IMR-90 (cell line): ENCODE results near the gene CABP1. TPM values are rescaled to one million over a fixed set of nuclear protein-coding genes. Genes with fewer than 3 reads are reported as not detected.
"Not testable (repeated sequence)": the region's sequence is repeated elsewhere in the genome, so short reads cannot be mapped to it uniquely, and the experiment has no call there.

ENCODE experiments used
- ATAC-seq: fragments of 200-7000 bp; cut with Tn5 transposase; 2 replicates; pipeline ENCODE4 v1.9.1; 2020; ENCODE audit warnings: low read depth, mild to moderate bottlenecking, moderate library complexity
- BruUV-seq: library from RNA; stranded (reverse); fragments of 400-500 nt; replicated peaks from 2 replicates; lab custom pipeline; 2021; lab: Mats Ljungman, UMichigan
- CTCF ChIA-PET: fragments of 300-600 bp; formaldehyde crosslinking; extraction: SDS; loops from one replicate; lab custom pipeline; 2021; ENCODE audit warnings: antibody characterized with exemption; lab: Yijun Ruan, JAX
- POLR2A ChIA-PET: fragments of 300-600 bp; sonication (Branson Sonifier 250); formaldehyde crosslinking; loops from one replicate; lab custom pipeline; 2022; ENCODE audit warnings: antibody characterized with exemption; ENCODE audit not compliant: unreplicated experiment; lab: Charles Lee
- DNase-seq: peaks from one replicate; pipeline ENCODE4 v3.0.0; 2013
- H2AFZ ChIP-seq: replicated peaks from 2 replicates; pipeline ENCODE3; 2013; ENCODE audit warnings: low read length, mild to moderate bottlenecking; ENCODE audit not compliant: poor library complexity
- H2AK5ac ChIP-seq: 2 replicates; pipeline ENCODE4 v1.6.1; 2013; ENCODE audit warnings: low read depth, low read length, inconsistent platforms
- H2AK9ac ChIP-seq: replicated peaks from 2 replicates; pipeline ENCODE3; 2013; ENCODE audit warnings: mild to moderate bottlenecking, low read depth, low read length, moderate library complexity; ENCODE audit not compliant: poor library complexity
- H2BK120ac ChIP-seq: 2 replicates; pipeline ENCODE4 v1.6.1; 2013; ENCODE audit warnings: low read depth, low read length, inconsistent platforms
- H2BK15ac ChIP-seq: 3 replicates; pipeline ENCODE4 v1.6.1; 2013; ENCODE audit warnings: low read depth, low read length, inconsistent platforms
- H2BK20ac ChIP-seq: 2 replicates; pipeline ENCODE4 v1.6.1; 2013; ENCODE audit warnings: low read depth, mild to moderate bottlenecking, inconsistent platforms, low read length, moderate library complexity
- H2BK5ac ChIP-seq: 2 replicates; pipeline ENCODE4 v1.6.1; 2013; ENCODE audit warnings: mild to moderate bottlenecking, low read depth, low read length, inconsistent platforms; ENCODE audit not compliant: poor library complexity, severe bottlenecking
- H3K14ac ChIP-seq: replicated peaks from 2 replicates; pipeline ENCODE4 v1.6.1; 2013; ENCODE audit warnings: low read depth, low read length, inconsistent platforms
- H3K18ac ChIP-seq: 2 replicates; pipeline ENCODE4 v1.6.1; 2013; ENCODE audit warnings: low read depth, low read length, control low read depth
- H3K23ac ChIP-seq: 2 replicates; pipeline ENCODE4 v1.6.1; 2013; ENCODE audit warnings: low read depth, low read length, inconsistent platforms
- H3K27ac ChIP-seq: 2 replicates; pipeline ENCODE4 v1.5.1; 2013; ENCODE audit warnings: mild to moderate bottlenecking, control low read depth, low read length; ENCODE audit not compliant: insufficient read depth
- H3K27me3 ChIP-seq: 2 replicates; pipeline ENCODE4 v1.6.1; 2013; ENCODE audit warnings: low read length; ENCODE audit not compliant: control insufficient read depth, insufficient read depth
- H3K36me3 ChIP-seq: 2 replicates; pipeline ENCODE4 v1.6.1; 2013; ENCODE audit warnings: low read length, mixed read lengths; ENCODE audit not compliant: control insufficient read depth, insufficient read depth
- H3K4ac ChIP-seq: 2 replicates; pipeline ENCODE4 v1.6.1; 2013; ENCODE audit warnings: low read depth, low read length, inconsistent platforms
- H3K4me1 ChIP-seq: 2 replicates; pipeline ENCODE4 v1.6.1; 2013; ENCODE audit warnings: low read length, mixed read lengths; ENCODE audit not compliant: control insufficient read depth, insufficient read depth
- H3K4me2 ChIP-seq: 2 replicates; pipeline ENCODE4 v1.6.1; 2013; ENCODE audit warnings: low read depth, mild to moderate bottlenecking, control low read depth, low read length, moderate library complexity
- H3K4me3 ChIP-seq: 2 replicates; pipeline ENCODE4 v1.5.1; 2013; ENCODE audit warnings: low read depth, mild to moderate bottlenecking, control low read depth, low read length, moderate library complexity; ENCODE audit not compliant: insufficient read depth
- H3K56ac ChIP-seq: 2 replicates; pipeline ENCODE4 v1.6.1; 2013; ENCODE audit warnings: low read length, inconsistent platforms; ENCODE audit not compliant: insufficient read depth; ENCODE audit errors: extremely low read depth
- H3K79me1 ChIP-seq, 2 experiments: 2 replicates each; pipeline ENCODE4 v1.6.1; 2013; ENCODE audit warnings: low read length in 2 of 2, inconsistent platforms in 1 of 2, low read depth in 1 of 2
- H3K9ac ChIP-seq: 2 replicates; pipeline ENCODE4 v1.6.1; 2013; ENCODE audit warnings: low read depth, low read length, control low read depth
- H3K9me1 ChIP-seq: 2 replicates; pipeline ENCODE4 v1.6.1; 2013; ENCODE audit warnings: low read length, inconsistent platforms; ENCODE audit not compliant: insufficient read depth
- H3K9me3 ChIP-seq: 2 replicates; pipeline ENCODE4 v1.6.1; 2013; ENCODE audit warnings: low read length; ENCODE audit not compliant: control insufficient read depth, insufficient read depth
- H4K20me1 ChIP-seq: 2 replicates; pipeline ENCODE4 v1.6.1; 2013; ENCODE audit warnings: low read length, inconsistent platforms; ENCODE audit not compliant: insufficient read depth
- H4K5ac ChIP-seq: 2 replicates; pipeline ENCODE4 v1.6.1; 2013; ENCODE audit warnings: mild to moderate bottlenecking, low read depth, low read length, control low read depth
- H4K8ac ChIP-seq, 2 experiments: 2 replicates each; pipeline ENCODE4 v1.6.1; 2013; ENCODE audit warnings: low read depth in 2 of 2, low read length in 2 of 2, control low read depth in 1 of 2, inconsistent platforms in 1 of 2
- H4K91ac ChIP-seq: 2 replicates; pipeline ENCODE4 v1.6.1; 2013; ENCODE audit warnings: low read depth, low read length, inconsistent platforms; ENCODE audit not compliant: insufficient read depth
- WGBS, 2 experiments: methylation state at CpG; one replicate each; pipeline versions ENCODE4 v1.1.5 to v1.1.7; 2013; ENCODE audit warnings: missing lambda C conversion rate in 2 of 2; ENCODE audit not compliant: insufficient read length in 1 of 2; ENCODE audit errors: extremely low coverage in 2 of 2; 5-methylcytosine and 5-hydroxymethylcytosine counted together
- dilution Hi-C: fragments of 300-500 bp; cut with HindIII; formaldehyde crosslinking; loops from one replicate; pipeline ENCODE4 v1.14.3; 2018; ENCODE audit warnings: low sequenced_read_pairs; ENCODE audit not compliant: unreplicated experiment
- in situ Hi-C: fragments of 300-500 bp; cut with MboI; formaldehyde crosslinking; loops from 3 replicates; pipeline ENCODE4 v1.14.3; 2019; ENCODE audit warnings: low sequenced_read_pairs, inconsistent platforms, mixed read lengths
- intact Hi-C: fragments of 100-400 bp; cut with micrococcal nuclease; formaldehyde crosslinking; loops from 2 replicates; pipeline ENCODE4 v1.10.0; 2022
- polyA plus RNA-seq, 3 experiments: library from polyadenylated mRNA; depleted of rRNA; stranded (reverse); fragments of >200 nt; gene quantifications; 2 replicates each; pipeline ENCODE4 v1.2.3, GENCODE V29; 2012; ENCODE audit warnings: low replicate concordance in 1 of 3
- total RNA-seq: library from RNA; depleted of rRNA; stranded (reverse); fragments of >200 nt; gene quantifications from 2 replicates; pipeline ENCODE4 v1.2.3, GENCODE V29; 2012

CABP1 gene
- total and polyA plus RNA-seq, 2 of the 4 experiments (the other 2 are of a cell fraction): 0.54 to 1.1 TPM

DNA sequence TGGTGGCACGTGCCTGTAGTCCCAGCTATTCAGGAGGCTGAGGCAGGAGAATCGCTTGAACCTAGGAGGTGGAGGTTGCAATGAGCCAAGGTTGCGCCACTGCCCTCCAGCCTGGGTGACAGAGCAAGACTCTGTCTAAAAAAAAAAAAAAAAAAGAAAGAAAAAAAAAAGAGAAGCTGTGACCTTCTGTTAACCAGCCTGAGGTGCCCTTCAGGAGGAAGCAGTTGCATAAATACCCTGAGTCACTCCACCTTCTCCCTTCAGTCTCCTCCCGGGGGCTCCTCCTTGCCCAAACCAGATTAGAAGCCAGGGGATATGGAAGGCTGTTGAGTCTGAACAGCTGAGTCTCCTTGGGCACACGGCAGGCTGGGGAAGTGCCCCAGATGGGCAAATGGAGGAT is 38.0 kb upstream of the CABP1 start:
- H3K79me1 ChIP-seq, H3K4ac ChIP-seq, H3K9ac ChIP-seq, intact Hi-C loops, H3K14ac ChIP-seq, BruUV-seq, H3K9me3 ChIP-seq, H2BK20ac ChIP-seq, H2BK120ac ChIP-seq, H3K27ac ChIP-seq, H4K91ac ChIP-seq, H4K5ac ChIP-seq, H2AK5ac ChIP-seq, H2AFZ ChIP-seq, H3K36me3 ChIP-seq, H4K8ac ChIP-seq, in situ Hi-C loops, H2BK15ac ChIP-seq, POLR2A ChIA-PET, H3K9me1 ChIP-seq, H3K4me2 ChIP-seq, H3K18ac ChIP-seq, H4K20me1 ChIP-seq, CTCF ChIA-PET, H2AK9ac ChIP-seq, H3K4me1 ChIP-seq, H3K4me3 ChIP-seq, ATAC-seq, DNase-seq, H3K56ac ChIP-seq, H2BK5ac ChIP-seq, dilution Hi-C loops, H3K23ac ChIP-seq: not testable (repeated sequence)
- peaks cover 29% of the 10 kb centered on the region for H3K27me3 ChIP-seq
- 40% methylated on average over 1 of the region's 5 CpGs; no CpG with 5 or more reads in 1 of the 2 experiments for WGBS, 2 experiments
